GM20431 (cell line): Measurements from ENCODE around the gene SLC16A5.
"Not testable (repeated sequence)": the region's sequence is repeated elsewhere in the genome, so short reads cannot be mapped to it uniquely, and the experiment has no call there.

Source experiments
- in situ Hi-C: fragments of 300-500 bp; cut with MseI, MboI; formaldehyde crosslinking; loops from one replicate; pipeline ENCODE4 v1.15.0; 2020; ENCODE audit warnings: low sequenced_read_pairs; ENCODE audit not compliant: unreplicated experiment

The SLC16A5 gene, protein sequence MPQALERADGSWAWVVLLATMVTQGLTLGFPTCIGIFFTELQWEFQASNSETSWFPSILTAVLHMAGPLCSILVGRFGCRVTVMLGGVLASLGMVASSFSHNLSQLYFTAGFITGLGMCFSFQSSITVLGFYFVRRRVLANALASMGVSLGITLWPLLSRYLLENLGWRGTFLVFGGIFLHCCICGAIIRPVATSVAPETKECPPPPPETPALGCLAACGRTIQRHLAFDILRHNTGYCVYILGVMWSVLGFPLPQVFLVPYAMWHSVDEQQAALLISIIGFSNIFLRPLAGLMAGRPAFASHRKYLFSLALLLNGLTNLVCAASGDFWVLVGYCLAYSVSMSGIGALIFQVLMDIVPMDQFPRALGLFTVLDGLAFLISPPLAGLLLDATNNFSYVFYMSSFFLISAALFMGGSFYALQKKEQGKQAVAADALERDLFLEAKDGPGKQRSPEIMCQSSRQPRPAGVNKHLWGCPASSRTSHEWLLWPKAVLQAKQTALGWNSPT

DNA sequence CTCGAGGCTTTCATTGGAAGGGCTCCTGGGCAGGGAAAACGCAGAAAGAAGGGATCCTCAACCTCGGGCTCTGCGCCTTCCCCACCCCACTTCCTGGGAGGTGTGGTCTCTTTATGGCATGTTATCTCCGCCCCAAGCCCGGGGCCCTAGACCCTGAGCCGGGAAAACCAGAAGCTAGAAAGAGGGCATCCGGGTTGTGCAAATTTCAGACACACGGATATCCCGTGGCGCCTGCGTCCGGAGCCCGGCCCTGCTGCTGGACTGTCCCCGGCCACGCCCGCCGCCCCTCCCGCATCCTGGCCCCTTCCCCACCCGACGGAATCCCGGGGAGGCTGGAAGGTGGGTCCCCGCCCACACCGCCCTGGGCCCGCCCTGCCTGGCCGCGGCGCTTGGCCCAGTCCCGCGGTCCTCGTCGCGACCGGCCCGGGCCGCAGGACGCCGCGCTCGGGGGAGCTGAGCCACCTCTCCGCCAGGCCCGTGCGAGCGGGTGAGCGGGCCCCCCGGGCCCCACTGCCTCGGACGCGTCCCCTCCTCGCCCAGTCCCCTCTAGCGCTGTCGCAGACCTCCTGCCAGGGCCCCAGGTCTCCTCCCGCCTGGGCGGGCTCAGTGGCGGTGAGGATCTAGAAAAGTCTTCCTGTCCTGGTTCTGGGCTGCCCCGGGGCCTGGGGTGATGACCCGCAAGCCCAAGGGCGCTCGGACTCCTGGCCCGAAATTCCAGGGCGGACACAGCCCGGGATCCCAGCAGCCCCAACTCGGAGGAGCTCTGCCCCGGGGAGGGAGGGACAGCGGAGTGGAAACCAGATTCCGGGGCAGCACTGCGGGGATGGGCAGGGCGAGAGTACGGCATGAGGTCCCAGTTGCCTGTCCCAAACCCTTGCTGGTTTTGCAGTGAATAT is at the start of gene SLC16A5:
Gene SLC16A5, plus strand, starts transcription at position 397 of the 896 bp plus-strand sequence. CDS start 5,683 bp downstream, outside the sequence.
- in situ Hi-C loops = no loop called here

DNA sequence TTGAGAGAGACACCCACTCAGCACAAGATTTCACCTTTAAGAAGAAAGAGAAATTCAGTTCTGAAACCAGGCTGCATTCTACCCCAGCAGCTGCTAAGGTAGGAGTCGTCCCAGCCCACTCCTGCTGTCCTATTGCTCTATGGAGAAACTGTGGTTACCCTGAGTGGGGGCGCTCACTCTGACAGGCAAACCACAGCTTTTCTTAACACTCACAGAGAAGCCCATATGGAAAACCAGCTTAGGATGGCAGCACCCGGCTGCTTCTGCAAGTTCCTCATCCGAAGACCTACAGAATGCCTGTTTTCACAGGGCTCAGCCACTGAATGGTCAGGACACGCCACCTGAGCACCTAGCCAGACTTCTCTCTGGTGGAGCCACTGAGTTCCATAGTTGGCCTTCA is 48.5 kb upstream of the SLC16A5 start:
- in situ Hi-C loops = no loop called here

DNA sequence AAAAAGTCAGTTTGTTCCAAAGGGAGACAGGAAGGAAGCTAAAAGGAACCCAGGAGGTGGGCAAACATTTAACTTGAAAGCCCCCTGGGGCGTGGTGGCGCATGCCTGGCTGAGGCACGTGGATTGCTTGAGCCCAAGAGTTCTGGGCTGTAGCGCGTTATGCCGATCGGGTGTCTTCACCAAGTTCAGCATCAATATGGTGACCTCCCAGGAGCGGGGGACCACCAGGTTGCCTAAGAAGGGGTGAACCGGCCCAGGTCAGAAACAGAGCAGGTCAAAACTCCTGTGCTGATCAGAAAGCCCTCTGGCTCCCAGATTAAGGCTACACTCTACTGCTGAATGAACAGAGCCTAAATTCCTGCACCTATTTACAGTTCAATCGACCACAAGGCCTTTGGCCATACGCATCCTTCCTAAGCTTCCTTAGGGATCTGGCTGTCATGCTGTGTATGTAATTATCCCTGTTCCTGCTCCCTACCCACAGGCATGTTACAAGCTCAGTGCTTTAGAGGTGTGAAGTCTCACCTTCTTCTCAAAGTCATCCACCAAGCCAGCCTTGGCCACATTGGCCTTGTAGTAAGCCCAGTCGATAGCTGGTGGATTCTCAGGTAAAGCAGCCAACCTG is 46.0 kb upstream of the SLC16A5 start:
- in situ Hi-C loops = no loop called here

DNA sequence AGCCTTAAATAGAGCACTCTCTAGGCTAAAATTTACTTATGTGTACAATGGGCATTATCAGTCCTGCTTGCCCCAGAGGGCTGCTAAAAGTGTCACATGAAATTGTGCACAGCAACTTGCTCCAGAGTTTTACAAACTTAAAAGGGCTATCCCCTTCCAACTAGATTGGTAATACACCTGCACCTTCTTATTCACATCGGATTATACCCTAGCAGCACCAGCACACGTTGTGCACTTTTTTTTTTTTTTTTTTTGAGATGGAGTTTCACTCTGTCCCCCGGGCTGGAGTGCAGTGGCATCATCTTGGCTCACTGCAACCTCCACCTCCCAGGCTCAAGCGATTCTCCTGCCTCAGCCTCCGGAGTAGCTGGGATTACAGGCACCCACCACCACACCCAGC is 44.0 kb upstream of the SLC16A5 start:
- in situ Hi-C loops = not testable (repeated sequence)

DNA sequence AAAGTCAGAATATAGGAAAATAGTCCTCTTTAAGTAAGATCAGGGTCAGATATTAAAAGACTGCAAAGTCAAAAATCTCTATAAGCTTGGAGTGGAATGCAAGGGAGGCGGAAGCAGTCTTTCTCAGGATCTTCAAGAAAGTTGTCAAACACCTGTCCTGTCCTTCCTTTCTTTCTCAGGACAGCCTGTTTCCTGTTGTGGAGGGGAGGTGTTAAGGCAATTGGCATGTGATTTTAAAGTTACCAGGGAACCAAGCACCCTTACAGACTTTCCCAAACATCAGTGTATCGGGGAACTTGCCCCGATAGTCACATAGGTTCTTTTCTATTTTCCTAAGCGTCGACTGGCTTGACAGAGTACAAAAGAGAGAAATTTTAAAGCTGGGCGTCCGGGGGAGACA is 43.0 kb upstream of the SLC16A5 start:
- in situ Hi-C loops = no loop called here

DNA sequence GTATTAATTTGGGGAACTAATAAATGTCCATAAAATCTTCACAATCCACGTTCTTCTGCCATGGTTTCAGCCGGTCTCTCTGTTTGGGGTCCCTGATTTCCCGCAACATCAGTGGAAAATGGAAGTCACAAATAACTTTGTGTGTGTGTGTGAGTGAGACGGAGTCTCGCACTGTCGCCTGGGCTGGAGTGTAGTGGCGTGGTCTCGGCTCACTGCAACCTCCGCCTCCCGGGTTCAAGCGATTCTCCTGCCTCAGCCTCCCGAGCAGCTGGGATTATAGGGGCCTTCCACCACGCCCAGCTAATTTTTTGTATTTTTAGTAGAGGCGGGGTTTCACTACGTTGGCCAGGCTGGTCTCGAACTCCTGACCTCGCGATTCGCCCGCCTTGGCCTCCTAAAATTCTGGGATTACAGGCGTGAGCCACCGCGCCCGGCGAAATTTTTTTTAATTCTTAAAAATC is 41.8 kb upstream of the SLC16A5 start:
- in situ Hi-C loops = not testable (repeated sequence)

DNA sequence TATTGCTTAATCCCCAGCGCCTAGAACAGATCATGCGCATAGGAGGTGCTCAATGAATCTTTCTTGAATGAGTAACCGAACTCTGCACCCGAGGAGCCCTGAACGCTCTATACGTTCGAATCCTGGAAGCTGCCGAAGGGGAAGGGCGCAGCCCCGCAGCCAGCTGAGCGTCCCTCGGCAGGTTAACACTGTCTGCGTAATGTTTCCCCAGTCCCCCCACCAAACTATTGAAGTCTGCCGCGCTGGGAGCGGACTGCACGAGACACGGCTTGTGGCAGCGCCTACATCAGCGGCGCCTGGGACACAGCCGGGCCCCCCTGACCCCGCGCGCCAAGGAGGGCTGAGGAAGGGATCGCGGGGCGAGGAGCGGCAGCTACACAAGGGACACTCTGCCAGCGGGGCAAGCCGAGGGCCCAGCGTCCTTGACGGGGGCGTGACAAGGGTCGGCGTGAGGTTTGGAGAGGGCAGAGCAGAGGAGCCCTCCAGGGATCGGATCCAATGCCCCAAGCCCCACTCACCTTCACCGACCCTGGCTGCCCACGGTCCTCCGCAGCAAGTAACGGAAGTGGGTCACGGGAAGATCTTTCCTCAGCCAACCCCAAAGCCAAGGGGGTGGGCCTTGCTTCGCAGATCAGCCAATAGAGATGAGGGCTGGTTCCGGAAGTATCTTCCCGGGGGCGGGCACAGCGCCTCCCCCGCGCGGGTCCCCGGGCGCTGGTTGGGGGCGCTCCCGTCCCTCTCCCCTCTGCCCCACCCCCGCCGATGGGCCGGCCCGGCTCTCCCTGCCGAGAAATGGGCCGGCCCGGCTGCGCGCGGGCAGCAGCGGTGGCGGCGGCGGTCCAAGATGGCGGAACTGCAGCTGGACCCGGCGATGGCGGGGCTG is 41.1 kb upstream of the SLC16A5 start, which contains the start of the genes ATP5PD and KCTD2:
Gene ATP5PD, minus strand, starts transcription at position 563 of the 883 bp plus-strand sequence. CDS start 4,319 bp downstream, outside the sequence.
Gene KCTD2, plus strand, starts transcription at position 819 of the 883 bp plus-strand sequence. Its CDS starts 26 bp downstream, at position 845.
- in situ Hi-C loops = no loop called here

DNA sequence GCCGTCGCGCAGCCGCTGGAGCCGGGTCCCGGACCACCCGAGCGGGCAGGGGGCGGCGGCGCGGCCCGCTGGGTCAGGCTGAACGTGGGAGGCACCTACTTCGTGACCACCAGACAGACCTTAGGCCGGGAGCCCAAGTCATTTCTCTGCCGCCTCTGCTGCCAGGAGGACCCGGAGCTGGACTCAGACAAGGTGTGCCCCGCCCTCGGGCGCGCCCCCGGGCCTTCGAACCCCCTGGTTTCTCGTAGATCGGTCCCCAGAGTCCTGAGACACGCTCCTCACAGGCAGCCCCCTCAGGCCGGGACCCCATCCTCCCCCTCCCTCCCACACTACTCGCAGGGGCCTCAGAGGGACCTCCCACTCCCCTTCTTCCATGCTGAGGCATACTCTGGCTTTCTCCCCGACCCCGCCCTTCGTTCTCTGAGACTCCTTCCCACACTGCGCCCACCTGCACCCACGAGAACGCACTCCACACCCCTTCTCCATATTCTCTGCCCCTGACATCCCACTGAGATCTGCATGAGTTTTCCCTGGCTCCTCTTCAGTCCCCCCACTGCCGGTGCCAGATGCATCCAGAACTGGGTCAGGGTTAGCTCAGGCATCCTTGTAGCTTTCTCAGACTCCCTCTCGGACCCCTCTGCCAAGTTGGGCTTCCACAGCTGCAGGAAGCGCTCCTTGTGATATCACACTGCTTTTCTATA is 40.2 kb upstream of the SLC16A5 start:
- in situ Hi-C loops = no loop called here

DNA sequence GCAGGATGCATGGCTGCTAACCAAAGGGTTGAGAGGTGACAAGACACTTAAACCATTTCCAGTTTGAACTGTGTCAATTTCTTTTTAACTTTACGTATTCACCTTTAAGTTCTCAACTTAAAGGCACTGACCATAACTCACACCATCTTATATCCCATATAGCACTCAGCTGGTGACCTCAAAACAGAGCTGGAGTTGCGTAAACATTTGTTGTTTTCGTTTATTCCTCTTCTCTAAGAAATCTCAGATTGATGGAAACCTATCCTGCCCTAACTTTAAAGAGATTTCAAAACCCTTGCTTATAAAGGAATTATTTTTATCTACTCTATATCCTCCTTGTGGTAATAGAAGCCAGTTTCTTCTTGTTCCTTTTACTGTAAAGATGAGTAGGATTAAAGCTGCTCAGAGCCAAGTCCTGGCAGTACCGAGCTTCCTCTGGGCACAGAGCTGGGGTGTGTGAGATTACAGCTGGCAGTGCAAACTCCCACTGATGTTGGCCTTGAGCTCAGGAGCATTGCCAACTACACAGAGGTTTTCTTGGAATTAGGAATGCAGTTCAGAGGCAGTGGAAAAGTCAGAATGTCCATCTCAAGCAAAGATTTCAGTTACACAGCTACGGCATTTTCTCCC is 39.4 kb upstream of the SLC16A5 start:
- in situ Hi-C loops = no loop called here

DNA sequence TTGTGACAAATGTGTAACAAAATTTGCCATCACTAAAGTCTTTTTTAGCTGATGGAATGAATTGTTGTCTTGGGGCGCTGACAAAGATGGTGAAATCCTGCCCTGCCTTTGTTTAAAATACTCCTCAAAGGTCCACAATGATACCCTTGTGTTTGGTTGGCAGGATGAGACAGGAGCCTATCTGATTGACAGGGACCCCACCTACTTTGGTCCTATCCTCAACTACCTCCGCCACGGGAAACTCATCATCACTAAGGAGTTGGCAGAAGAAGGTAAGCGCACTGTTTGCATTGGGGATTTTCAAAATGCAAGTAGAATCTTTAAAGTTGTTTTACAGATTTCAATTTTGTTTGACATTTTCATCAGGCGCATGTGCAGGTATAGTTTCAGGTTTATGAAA is 38.7 kb upstream of the SLC16A5 start:
- in situ Hi-C loops = no loop called here

DNA sequence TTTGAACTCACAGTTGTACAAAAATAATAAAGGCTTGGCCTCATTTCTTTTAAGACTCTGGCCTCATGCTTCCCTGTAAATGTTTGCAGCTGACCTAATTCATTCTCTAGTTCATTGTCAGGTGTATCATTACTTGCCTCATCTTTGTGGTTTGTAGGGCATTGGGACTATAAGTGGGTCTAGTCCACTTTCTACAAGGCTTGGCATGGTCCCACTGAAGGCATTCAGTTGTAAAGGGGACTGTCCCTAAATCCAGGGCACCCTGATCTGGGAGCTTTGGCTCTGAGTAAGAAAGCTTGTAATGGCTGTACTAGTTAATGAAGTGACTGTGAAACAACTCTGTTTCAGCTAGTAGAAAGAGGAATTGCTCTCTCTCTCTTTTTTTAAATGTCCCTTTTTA is 38.0 kb upstream of the SLC16A5 start:
- in situ Hi-C loops = no loop called here

DNA sequence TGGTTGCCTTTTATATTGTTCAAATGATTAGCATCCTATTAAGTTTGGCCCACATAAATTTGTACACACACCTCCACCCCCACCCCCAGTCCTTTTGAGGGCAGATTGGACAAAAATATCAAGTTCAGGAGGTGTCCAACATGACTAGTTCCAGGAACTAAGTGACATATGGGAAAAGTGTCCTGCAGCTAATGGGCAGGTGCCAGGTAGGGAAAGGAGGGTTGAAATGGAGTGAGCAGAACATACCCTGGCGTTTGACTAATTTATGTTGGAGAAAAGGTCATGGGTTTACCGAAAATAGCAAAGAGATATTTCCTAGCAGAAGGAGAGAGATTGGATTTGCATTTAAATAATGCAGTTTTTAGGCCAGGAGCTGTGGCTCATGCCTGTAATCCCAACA is 35.8 kb upstream of the SLC16A5 start:
- in situ Hi-C loops = no loop called here

DNA sequence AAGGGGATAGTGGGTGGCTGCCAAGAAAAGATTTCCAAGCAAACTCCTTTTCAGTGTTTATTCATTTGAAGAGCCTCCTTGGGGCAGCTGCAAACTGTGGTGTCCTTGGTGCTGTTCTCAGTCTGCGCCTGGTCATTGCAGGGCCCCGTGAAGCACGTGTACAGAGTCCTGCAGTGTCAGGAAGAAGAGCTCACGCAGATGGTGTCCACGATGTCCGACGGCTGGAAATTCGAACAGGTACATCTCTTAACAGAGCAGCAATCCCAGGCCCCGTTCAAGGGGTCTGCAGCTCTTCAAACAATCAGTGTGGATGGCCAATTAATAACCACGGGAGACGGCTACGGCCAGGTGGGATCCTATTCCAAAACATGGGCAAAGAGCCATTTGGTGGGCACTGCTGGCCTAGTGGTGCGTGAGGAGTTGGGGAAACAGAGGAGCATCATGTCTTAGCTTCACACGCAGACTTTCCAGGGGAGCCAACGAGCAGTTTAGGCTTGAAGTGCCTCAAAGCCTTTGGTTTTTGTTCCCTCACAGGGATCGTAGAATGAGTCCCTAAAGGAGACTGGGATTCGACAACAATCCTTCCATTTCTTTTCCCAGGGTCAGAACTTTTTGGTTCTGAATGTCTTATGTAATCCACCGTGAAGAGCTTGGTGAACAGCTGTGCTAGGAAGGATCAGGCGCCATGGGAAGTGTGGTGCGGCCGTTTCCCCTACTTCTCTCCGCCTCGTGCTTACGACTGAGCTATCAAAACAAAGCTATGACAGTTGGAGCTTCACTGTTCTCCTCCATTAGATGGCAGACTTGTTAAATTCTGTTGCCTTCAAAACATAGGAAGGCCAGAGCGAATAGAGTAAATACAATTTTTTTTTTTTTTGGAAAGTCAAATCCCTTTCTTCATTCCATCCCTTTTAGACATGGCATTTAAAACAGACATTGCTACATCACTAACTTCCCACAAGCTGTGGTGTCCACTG is 28.1 kb upstream of the SLC16A5 start:
- in situ Hi-C loops = no loop called here

DNA sequence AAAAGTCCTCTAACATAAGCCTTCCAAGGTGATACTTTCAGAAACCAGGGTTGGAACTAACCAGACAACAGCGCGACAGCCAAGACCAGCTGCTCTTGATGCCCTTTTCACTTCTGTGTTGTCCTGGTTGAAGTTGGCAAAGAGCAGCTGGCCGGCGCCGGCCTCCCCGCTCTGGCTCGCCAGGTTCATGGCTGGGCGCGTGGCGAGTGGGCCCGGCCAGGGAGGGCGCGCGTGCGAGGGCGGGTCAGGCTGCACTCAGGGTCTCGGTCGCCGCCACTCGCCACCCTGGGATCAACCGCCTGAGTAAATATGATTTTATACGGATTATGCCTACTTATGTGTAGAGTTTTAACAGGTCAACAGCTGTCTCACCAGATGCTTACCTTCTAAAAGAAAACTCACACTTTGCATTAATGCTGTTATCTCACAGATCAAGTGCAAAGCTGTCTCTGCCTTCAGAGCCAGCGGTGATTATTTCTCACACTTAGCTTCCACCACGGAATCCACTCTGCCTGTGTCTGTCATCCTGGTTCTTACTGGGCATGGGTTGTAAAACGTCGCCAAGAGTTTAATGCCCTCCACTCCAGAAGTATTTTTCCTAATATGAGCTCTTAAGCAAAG is 27.2 kb upstream of the SLC16A5 start:
- in situ Hi-C loops = no loop called here

DNA sequence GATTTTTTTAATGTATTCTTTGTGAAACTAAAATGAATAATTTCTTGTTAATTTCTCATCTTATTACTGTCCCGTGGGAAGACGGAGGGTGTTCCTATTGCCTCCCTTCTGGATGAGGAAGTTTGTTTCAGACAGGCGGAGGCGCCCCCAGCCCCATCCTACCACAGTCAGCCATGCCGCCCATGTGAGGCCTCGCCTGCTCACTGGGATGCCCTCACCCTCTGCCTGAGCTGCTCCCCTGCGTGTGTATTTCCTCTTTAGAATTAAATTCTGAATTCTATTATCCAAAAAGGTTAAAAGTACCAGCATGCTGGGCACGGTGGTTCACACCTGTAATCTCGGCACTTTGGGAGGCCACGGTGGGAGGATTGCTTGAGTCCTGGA is 26.7 kb upstream of the SLC16A5 start:
- in situ Hi-C loops = no loop called here

DNA sequence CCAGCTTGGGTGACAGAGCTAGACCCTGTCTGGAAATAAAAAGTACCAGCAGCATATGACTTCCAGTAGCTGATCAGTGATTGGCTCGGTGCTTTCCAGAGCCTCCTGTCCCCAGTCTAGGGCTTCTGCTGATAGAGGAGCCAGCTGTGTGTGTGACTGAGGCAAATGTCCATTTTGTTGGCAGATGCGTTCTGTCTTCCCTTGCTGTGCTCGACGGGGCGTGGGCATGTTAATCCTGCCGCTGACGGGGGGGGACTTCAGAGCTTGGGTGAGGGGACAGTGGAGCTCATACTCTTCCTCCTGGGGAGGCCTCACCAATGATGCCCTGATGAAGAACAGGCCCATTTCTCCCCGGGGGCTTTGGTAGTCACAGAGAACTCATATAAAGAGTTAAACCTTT is 26.1 kb upstream of the SLC16A5 start:
- in situ Hi-C loops = no loop called here

DNA sequence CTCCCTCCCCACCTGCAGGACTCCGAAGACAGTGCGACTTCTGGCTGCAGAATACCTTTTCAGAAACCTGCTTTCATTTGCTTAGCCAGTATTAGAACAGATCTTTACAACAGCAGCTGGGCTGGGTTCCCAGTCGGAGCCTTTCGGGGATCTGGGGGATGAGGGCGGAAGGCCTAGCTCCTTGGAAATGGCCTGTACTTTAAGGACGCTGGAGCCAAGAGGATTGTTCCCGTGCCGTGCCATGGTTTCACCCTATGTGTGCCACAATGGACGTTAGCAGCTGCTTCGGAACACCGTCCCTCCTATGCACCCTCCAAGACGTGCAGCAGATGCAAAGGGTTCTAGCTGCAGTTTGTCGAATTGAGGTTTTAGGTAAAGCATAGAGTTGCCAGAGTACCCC is 24.6 kb upstream of the SLC16A5 start:
- in situ Hi-C loops = no loop called here
